MM.1S (cell line): ENCODE results near the gene HS6ST3.

Experiments
- DNase-seq: peaks from one replicate; pipeline ENCODE4 v3.0.0-alpha.2; 2015
- H2AFZ ChIP-seq: fragments of 300-600 bp; sonication (generic); 2 replicates; pipeline ENCODE4 v1.6.0; 2016; ENCODE audit warnings: antibody characterized with exemption, low read length
- H3F3A ChIP-seq: fragments of 300-600 bp; sonication (generic); 2 replicates; pipeline ENCODE4 v1.6.1; 2016; ENCODE audit warnings: mild to moderate bottlenecking, antibody characterized with exemption, low read length, moderate library complexity, mixed read lengths; ENCODE audit not compliant: insufficient read depth
- H3K27ac ChIP-seq: fragments of 300-600 bp; sonication (generic); 2 replicates; pipeline ENCODE4 v1.5.1; 2016; ENCODE audit warnings: mild to moderate bottlenecking, low read length
- H3K27me3 ChIP-seq: fragments of 300-600 bp; sonication (generic); replicated peaks from 2 replicates; pipeline ENCODE4 v1.6.0; 2016; ENCODE audit warnings: low read length; ENCODE audit not compliant: insufficient read depth
- H3K36me3 ChIP-seq: fragments of 300-600 bp; sonication (generic); replicated peaks from 2 replicates; pipeline ENCODE4 v1.6.1; 2016; ENCODE audit warnings: mild to moderate bottlenecking, low read length, mixed read lengths; ENCODE audit not compliant: insufficient read depth
- H3K4me1 ChIP-seq: fragments of 300-600 bp; sonication (generic); 2 replicates; pipeline ENCODE4 v1.6.1; 2016; ENCODE audit warnings: low read length, mixed read lengths
- H3K4me2 ChIP-seq: fragments of 300-600 bp; sonication (generic); 2 replicates; pipeline ENCODE4 v1.6.0; 2016; ENCODE audit warnings: low read depth, low read length
- H3K4me3 ChIP-seq: fragments of 300-600 bp; sonication (generic); 2 replicates; pipeline ENCODE4 v1.5.1; 2016; ENCODE audit warnings: low read length, mixed read lengths
- H3K79me2 ChIP-seq: fragments of 300-600 bp; sonication (generic); 2 replicates; pipeline ENCODE4 v1.6.1; 2016; ENCODE audit warnings: mixed run types, low read length, mixed read lengths
- H3K9ac ChIP-seq: fragments of 300-600 bp; sonication (generic); 2 replicates; pipeline ENCODE4 v1.6.1; 2016; ENCODE audit warnings: low read length, mixed read lengths
- H3K9me2 ChIP-seq: fragments of 300-600 bp; sonication (generic); replicated peaks from 2 replicates; pipeline ENCODE4 v1.6.1; 2016; ENCODE audit warnings: mild to moderate bottlenecking, low read length, mixed read lengths; ENCODE audit not compliant: insufficient read depth
- H3K9me3 ChIP-seq: fragments of 300-600 bp; sonication (generic); replicated peaks from 2 replicates; pipeline ENCODE4 v1.6.1; 2016; ENCODE audit warnings: mild to moderate bottlenecking, low read length, mixed read lengths; ENCODE audit not compliant: insufficient read depth
- H4K20me1 ChIP-seq: fragments of 300-600 bp; sonication (generic); 2 replicates; pipeline ENCODE4 v1.6.1; 2016; ENCODE audit warnings: mild to moderate bottlenecking, low read length, moderate library complexity, mixed read lengths; ENCODE audit not compliant: insufficient read depth
- EZH2 ChIP-seq: fragments of 300-600 bp; sonication (generic); optimal IDR thresholded peaks from 2 replicates; pipeline ENCODE3; 2017; ENCODE audit warnings: low read depth, mild to moderate bottlenecking, antibody characterized with exemption, low read length, mixed read lengths
- EZH2phosphoT487 ChIP-seq: fragments of 300-600 bp; sonication (generic); IDR thresholded peaks from 2 replicates; pipeline ENCODE4 v1.6.1; 2018; ENCODE audit warnings: antibody characterized with exemption, low read length
- TF ChIP-seq, protein P1 (sequence below): fragments of 300-600 bp; sonication (generic); IDR thresholded peaks from 2 replicates; pipeline ENCODE4 v1.5.1; 2016; ENCODE audit warnings: antibody characterized with exemption, low read length, mixed read lengths

Gene HS6ST3

DNA sequence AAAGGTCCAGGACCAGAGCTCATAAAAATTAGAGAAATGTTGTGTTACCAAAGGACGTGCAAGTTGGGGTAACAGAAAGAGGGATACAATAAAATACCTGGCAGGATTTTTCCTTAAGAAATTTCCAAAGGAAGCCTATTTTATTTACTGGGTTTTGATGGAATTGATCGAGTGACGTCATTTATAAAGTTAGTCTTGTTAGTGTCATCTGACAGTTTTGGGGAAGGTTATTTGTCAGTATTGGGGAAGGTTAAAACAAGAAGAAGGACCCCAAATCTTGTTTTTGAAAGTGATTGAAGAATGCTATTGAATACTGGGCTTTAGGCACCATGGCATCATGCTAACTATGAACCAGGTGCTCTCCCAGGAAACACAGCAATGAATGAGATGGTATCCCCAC lies 287.9 kb downstream of the HS6ST3 start:
- Histone ChIP-seq H3K79me2 (no peaks in the 10 kb centered on the region), H2AFZ (no peak overlapping the region), H3K4me3 (no peak overlapping the region), H3K36me3 (no peaks in the 10 kb centered on the region), H3K4me2 (no peak overlapping the region), H3K27me3 (no peaks in the 10 kb centered on the region), H3K9me2 (no peaks in the 10 kb centered on the region), H4K20me1 (no peaks in the 10 kb centered on the region), H3K4me1 (no peaks in the 10 kb centered on the region), H3K27ac (no peak overlapping the region), H3K9ac (no peak overlapping the region), H3F3A (no peaks in the 10 kb centered on the region), H3K9me3 (no peaks in the 10 kb centered on the region)
- TF ChIP-seq EZH2 (no peak), EZH2phosphoT487 (no peak)
- TF ChIP-seq, protein P1, sequence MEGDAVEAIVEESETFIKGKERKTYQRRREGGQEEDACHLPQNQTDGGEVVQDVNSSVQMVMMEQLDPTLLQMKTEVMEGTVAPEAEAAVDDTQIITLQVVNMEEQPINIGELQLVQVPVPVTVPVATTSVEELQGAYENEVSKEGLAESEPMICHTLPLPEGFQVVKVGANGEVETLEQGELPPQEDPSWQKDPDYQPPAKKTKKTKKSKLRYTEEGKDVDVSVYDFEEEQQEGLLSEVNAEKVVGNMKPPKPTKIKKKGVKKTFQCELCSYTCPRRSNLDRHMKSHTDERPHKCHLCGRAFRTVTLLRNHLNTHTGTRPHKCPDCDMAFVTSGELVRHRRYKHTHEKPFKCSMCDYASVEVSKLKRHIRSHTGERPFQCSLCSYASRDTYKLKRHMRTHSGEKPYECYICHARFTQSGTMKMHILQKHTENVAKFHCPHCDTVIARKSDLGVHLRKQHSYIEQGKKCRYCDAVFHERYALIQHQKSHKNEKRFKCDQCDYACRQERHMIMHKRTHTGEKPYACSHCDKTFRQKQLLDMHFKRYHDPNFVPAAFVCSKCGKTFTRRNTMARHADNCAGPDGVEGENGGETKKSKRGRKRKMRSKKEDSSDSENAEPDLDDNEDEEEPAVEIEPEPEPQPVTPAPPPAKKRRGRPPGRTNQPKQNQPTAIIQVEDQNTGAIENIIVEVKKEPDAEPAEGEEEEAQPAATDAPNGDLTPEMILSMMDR, result no peak
- DNase-seq, result no peak

- H3K79me2 ChIP-seq, result no peaks in the 10 kb centered on the region
- no peak overlapping the region for H2AFZ ChIP-seq
- H3F3A ChIP-seq, result no peaks in the 10 kb centered on the region
- H3K27ac ChIP-seq, result no peak overlapping the region
- no peaks in the 10 kb centered on the region for H3K4me1 ChIP-seq
- no peak overlapping the region for H3K4me2 ChIP-seq
- no peaks in the 10 kb centered on the region for H3K9me2 ChIP-seq
- no peaks in the 10 kb centered on the region for H3K36me3 ChIP-seq
- no peaks in the 10 kb centered on the region for H3K27me3 ChIP-seq
- no peak for DNase-seq
- H3K9me3 ChIP-seq, result no peaks in the 10 kb centered on the region
- no peak overlapping the region for H3K9ac ChIP-seq
- H4K20me1 ChIP-seq, result no peaks in the 10 kb centered on the region
- H3K4me3 ChIP-seq, result no peak overlapping the region
- TF ChIP-seq, protein P1, result no peak
- TF ChIP-seq EZH2phosphoT487 (no peak), EZH2 (no peak)
Observed at GRCh38 chr13:96379967-96380366, 290.1 kb downstream of the HS6ST3 start.

DNA sequence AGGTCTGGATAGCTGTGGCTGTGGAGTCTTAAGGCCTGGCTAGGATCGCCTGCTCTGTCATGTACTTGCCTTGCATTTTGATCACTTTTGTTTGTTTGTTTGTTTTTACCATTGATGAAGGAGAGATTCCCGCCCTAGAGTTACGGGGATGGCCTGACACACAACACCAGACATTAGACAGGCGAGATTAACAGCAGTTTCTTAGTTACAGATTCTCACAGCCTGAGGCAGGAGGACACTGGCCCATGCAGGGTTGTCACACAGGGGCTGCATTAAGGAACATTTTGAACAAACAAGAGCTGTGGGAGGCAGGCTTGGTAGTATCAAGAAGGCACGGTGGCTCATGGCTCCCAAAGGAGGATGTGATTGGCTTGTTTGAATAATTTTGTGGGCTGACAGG lies 291.8 kb downstream of the HS6ST3 start:
- Histone ChIP-seq H3K4me3 (no peak overlapping the region), H3K9me3 (no peaks in the 10 kb centered on the region), H2AFZ (no peak overlapping the region), H3K4me2 (no peak overlapping the region), H3K9me2 (no peaks in the 10 kb centered on the region), H3F3A (no peaks in the 10 kb centered on the region), H4K20me1 (no peaks in the 10 kb centered on the region), H3K27ac (no peak overlapping the region), H3K36me3 (no peaks in the 10 kb centered on the region), H3K4me1 (no peaks in the 10 kb centered on the region), H3K27me3 (no peaks in the 10 kb centered on the region), H3K79me2 (no peaks in the 10 kb centered on the region), H3K9ac (no peak overlapping the region)
- no peak for TF ChIP-seq EZH2phosphoT487
- TF ChIP-seq, protein P1, result no peak
- no peak for TF ChIP-seq EZH2
- DNase-seq, result no peak
